Keratinocyte (primary cell): Measurements from ENCODE around the gene CAP1. TPM values are rescaled to one million over a fixed set of nuclear protein-coding genes. Genes with fewer than 3 reads are reported as not detected.
A peak's percentile ranks its signal among the peaks of the same experiment; 100 is the strongest.

ENCODE experiments used
- DNase-seq: peaks from one replicate; pipeline ENCODE4 v3.0.0-alpha.2; 2011; ENCODE audit warnings: low read depth, missing footprints, low spot score
- FAIRE-seq: peaks from 2 replicates; lab custom pipeline; 2011; peaks lifted over from hg19 to GRCh38; lab: Jason Lieb, UNC
- H2AFZ ChIP-seq: 2 replicates; pipeline ENCODE4 v1.6.0; 2012; ENCODE audit warnings: low read length, control low read depth, inconsistent platforms; ENCODE audit not compliant: control insufficient read depth
- H3K27ac ChIP-seq: 2 replicates; pipeline ENCODE4 v1.5.1; 2011; ENCODE audit warnings: low read length; ENCODE audit not compliant: control insufficient read depth, insufficient read depth
- H3K27me3 ChIP-seq: 3 replicates; pipeline ENCODE4 v1.6.0; 2011; ENCODE audit warnings: low read length; ENCODE audit not compliant: control insufficient read depth, insufficient read depth; ENCODE audit errors: extremely low read depth
- H3K36me3 ChIP-seq, 2 experiments: 2 replicates in 1 of 2; 3 replicates in 1 of 2; pipeline ENCODE4 v1.5.1; 2011; ENCODE audit warnings: low read length in 2 of 2, mild to moderate bottlenecking in 1 of 2; ENCODE audit not compliant: control insufficient read depth in 2 of 2, insufficient read depth in 2 of 2; ENCODE audit errors: extremely low read depth in 1 of 2
- H3K4me1 ChIP-seq: 3 replicates; pipeline ENCODE4 v1.5.1; 2011; ENCODE audit warnings: low read length; ENCODE audit not compliant: control insufficient read depth, insufficient read depth; ENCODE audit errors: extremely low read depth
- H3K4me2 ChIP-seq: 3 replicates; pipeline ENCODE4 v1.6.0; 2011; ENCODE audit warnings: low read depth, low read length; ENCODE audit not compliant: control insufficient read depth, insufficient read depth; ENCODE audit errors: extremely low read depth
- H3K4me3 ChIP-seq, 3 experiments: fragments of 200-600 bp in 1 of 3; sonication (generic) in 1 of 3; 2 replicates in 2 of 3; 3 replicates in 1 of 3; pipeline ENCODE4 v1.5.1; 2011 to 2016; ENCODE audit warnings: low read length in 3 of 3, mild to moderate bottlenecking in 3 of 3, control low read depth in 2 of 3, inconsistent platforms in 1 of 3, low read depth in 1 of 3, mixed read lengths in 1 of 3, mixed run types in 1 of 3, moderate library complexity in 1 of 3; ENCODE audit not compliant: control insufficient read depth in 2 of 3, insufficient read depth in 2 of 3; ENCODE audit errors: extremely low read depth in 1 of 3
- H3K79me2 ChIP-seq: 2 replicates; pipeline ENCODE4 v1.6.0; 2012; ENCODE audit warnings: low read length; ENCODE audit not compliant: control insufficient read depth, insufficient read depth
- H3K9ac ChIP-seq: 3 replicates; pipeline ENCODE4 v1.6.0; 2011; ENCODE audit warnings: low read length; ENCODE audit not compliant: control insufficient read depth, insufficient read depth; ENCODE audit errors: extremely low read depth
- H3K9me1 ChIP-seq: 3 replicates; pipeline ENCODE4 v1.6.0; 2011; ENCODE audit warnings: low read length; ENCODE audit not compliant: control insufficient read depth, insufficient read depth; ENCODE audit errors: extremely low read depth
- H3K9me3 ChIP-seq: 2 replicates; pipeline ENCODE4 v1.5.1; 2012; ENCODE audit warnings: low read depth, low read length; ENCODE audit not compliant: control insufficient read depth
- H4K20me1 ChIP-seq: 3 replicates; pipeline ENCODE4 v1.6.0; 2011; ENCODE audit warnings: low read length; ENCODE audit not compliant: control insufficient read depth, insufficient read depth; ENCODE audit errors: extremely low read depth
- CTCF ChIP-seq, 3 experiments: IDR thresholded peaks in 1 of 3; conservative IDR thresholded peaks in 1 of 3; optimal IDR thresholded peaks in 1 of 3; 2 replicates in 2 of 3; 3 replicates in 1 of 3; pipeline versions ENCODE3 to v1.5.1; 2011; ENCODE audit warnings: low read length in 3 of 3, mild to moderate bottlenecking in 3 of 3, moderate library complexity in 2 of 3, control low read depth in 1 of 3, inconsistent platforms in 1 of 3; ENCODE audit not compliant: insufficient read depth in 2 of 3; ENCODE audit errors: extremely low read depth in 1 of 3
- EZH2 ChIP-seq: IDR thresholded peaks from one replicate; pipeline ENCODE4 v1.6.1; 2012; ENCODE audit warnings: inconsistent platforms, mild to moderate bottlenecking, low read length, moderate library complexity
- dilution Hi-C: fragments of 300-500 bp; cut with MboI; formaldehyde crosslinking; loops from one replicate; pipeline ENCODE4 v1.7.0; 2020; ENCODE audit warnings: low sequenced_read_pairs; ENCODE audit not compliant: extremely low pct_ligation_motif_present
- polyA plus RNA-seq, 5 experiments: library from polyadenylated mRNA; depleted of rRNA in 3 of 5; stranded (reverse) in 3 of 5; stranded (forward) in 1 of 5; unstranded in 1 of 5; fragments of >200 nt; gene quantifications; 1 replicate in 1 of 5; 2 replicates in 3 of 5; 3 replicates in 1 of 5; pipeline versions ENCODE4 v1.2.1 to v1.2.3, GENCODE V29; 2011 to 2012; ENCODE audit warnings: missing spikeins in 2 of 5, low read depth in 1 of 5, low replicate concordance in 1 of 5

The CAP1 gene
- polyA plus RNA-seq, 1 donor (not counting 4 experiments of a cell fraction or from before 2014, with no cell fraction given): 959 TPM

GRCh38 chr1:40011198-40011597, 29.3 kb upstream of the CAP1 start:
- Histone ChIP-seq H3K4me3 (no peak overlapping the region), H3K27me3 (no peaks in the 10 kb centered on the region), H2AFZ (no peak overlapping the region), H3K4me2 (no peak overlapping the region), H3K4me1 (peaks cover 30% of the 10 kb centered on the region), H4K20me1 (no peaks in the 10 kb centered on the region), H3K9me3 (no peaks in the 10 kb centered on the region), H3K9ac (no peak overlapping the region), H3K9me1 (no peaks in the 10 kb centered on the region), H3K79me2 (no peaks in the 10 kb centered on the region), H3K36me3 (no peaks in the 10 kb centered on the region), H3K27ac (no peak overlapping the region)
- TF ChIP-seq CTCF (optimal IDR thresholded peaks at IDR 0.05 in 1 of 3, IDR thresholded peaks at IDR 0.05 in 1 of 3, conservative IDR thresholded peaks at IDR 0.05 in 1 of 3; ENCODE audit: extremely low read depth in 1 of 3, insufficient read depth in 2 of 3, low read length in 3 of 3): no peak
- dilution Hi-C loops: no loop called here
- DNase-seq (no peak), FAIRE-seq (no peak)

- peak overlapping the region; percentile 94 for H3K27ac ChIP-seq
- peaks cover 33% of the 10 kb centered on the region for H3K4me1 ChIP-seq
- H3K36me3 ChIP-seq: no peaks in the 10 kb centered on the region
- no peaks in the 10 kb centered on the region for H3K79me2 ChIP-seq
- no peak overlapping the region for H3K4me2 ChIP-seq
- dilution Hi-C loops: no loop called here
- H3K27me3 ChIP-seq: no peaks in the 10 kb centered on the region
- no peak overlapping the region for H2AFZ ChIP-seq
- no peaks in the 10 kb centered on the region for H4K20me1 ChIP-seq
- no peak for FAIRE-seq
- DNase-seq: no peak
- H3K4me3 ChIP-seq: no peak overlapping the region
- no peak overlapping the region for H3K9ac ChIP-seq
- no peaks in the 10 kb centered on the region for H3K9me1 ChIP-seq
- TF ChIP-seq CTCF (optimal IDR thresholded peaks at IDR 0.05 in 1 of 3, IDR thresholded peaks at IDR 0.05 in 1 of 3, conservative IDR thresholded peaks at IDR 0.05 in 1 of 3; ENCODE audit: extremely low read depth in 1 of 3, insufficient read depth in 2 of 3, low read length in 3 of 3): no peak
- TF ChIP-seq EZH2: no peak
- no peaks in the 10 kb centered on the region for H3K9me3 ChIP-seq
Measured at GRCh38 chr1:40014253-40014706, 26.2 kb upstream of the CAP1 start.
